ENCODE measurements around the gene SPRY2.

DNA sequence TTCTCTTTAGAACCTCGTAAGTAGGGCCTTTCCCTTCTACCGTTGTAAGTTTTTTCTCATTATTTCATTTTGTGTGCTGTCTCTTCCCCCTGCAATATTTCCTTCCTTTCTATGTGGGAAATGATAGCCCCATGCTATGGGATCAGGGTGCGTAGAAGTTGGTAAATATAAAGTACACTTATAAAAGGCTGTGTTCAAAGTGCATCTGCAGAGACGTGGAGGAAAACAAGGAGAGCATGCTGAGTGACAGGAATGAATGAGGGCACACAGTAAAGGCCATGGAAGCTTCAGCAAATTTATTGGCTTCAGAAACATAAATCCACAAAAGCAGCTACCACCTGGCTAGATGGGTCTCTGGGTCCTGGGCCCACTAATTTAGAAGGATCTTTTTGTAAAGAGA lies 21.6 kb upstream of the SPRY2 start:
- TF ChIP-seq, protein P1, sequence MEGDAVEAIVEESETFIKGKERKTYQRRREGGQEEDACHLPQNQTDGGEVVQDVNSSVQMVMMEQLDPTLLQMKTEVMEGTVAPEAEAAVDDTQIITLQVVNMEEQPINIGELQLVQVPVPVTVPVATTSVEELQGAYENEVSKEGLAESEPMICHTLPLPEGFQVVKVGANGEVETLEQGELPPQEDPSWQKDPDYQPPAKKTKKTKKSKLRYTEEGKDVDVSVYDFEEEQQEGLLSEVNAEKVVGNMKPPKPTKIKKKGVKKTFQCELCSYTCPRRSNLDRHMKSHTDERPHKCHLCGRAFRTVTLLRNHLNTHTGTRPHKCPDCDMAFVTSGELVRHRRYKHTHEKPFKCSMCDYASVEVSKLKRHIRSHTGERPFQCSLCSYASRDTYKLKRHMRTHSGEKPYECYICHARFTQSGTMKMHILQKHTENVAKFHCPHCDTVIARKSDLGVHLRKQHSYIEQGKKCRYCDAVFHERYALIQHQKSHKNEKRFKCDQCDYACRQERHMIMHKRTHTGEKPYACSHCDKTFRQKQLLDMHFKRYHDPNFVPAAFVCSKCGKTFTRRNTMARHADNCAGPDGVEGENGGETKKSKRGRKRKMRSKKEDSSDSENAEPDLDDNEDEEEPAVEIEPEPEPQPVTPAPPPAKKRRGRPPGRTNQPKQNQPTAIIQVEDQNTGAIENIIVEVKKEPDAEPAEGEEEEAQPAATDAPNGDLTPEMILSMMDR (IDR thresholded peaks at IDR 0.05), result no peak
- TF ChIP-seq POLR2A (IDR thresholded peaks at IDR 0.05) (no peak), POLR2AphosphoS5 (IDR thresholded peaks at IDR 0.05) (no peak)

Measured in stomach (tissue), 4 donors.